ENCODE results near the gene GCK.
"Not testable (repeated sequence)": the region's sequence is repeated elsewhere in the genome, so short reads cannot be mapped to it uniquely, and the experiment has no call there.

GCK gene

DNA sequence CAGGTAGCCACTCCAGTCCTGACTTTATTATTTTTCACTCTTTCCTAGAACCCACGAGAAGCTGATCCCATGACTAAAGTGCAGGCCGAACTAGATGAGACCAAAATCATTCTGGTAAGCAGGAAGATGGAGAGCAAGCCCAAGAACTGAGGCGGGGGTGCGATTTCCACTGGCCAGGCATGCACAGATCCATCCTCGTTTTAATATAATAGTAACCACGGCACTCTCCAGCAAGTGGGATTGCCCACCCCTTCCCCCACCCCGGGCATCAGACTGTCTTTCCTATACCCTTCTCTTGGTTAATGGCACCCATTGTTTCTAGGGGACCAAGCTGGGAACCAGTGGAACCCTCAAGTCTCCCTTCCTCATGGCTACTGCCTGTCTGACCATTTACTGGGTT, 18.8 kb upstream of the GCK start:
- TF ChIP-seq, protein P1, sequence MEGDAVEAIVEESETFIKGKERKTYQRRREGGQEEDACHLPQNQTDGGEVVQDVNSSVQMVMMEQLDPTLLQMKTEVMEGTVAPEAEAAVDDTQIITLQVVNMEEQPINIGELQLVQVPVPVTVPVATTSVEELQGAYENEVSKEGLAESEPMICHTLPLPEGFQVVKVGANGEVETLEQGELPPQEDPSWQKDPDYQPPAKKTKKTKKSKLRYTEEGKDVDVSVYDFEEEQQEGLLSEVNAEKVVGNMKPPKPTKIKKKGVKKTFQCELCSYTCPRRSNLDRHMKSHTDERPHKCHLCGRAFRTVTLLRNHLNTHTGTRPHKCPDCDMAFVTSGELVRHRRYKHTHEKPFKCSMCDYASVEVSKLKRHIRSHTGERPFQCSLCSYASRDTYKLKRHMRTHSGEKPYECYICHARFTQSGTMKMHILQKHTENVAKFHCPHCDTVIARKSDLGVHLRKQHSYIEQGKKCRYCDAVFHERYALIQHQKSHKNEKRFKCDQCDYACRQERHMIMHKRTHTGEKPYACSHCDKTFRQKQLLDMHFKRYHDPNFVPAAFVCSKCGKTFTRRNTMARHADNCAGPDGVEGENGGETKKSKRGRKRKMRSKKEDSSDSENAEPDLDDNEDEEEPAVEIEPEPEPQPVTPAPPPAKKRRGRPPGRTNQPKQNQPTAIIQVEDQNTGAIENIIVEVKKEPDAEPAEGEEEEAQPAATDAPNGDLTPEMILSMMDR (IDR thresholded peaks at IDR 0.05; ENCODE audit: low read depth, low read length), result no peak
- in situ Hi-C loops (cut with HindIII; ENCODE audit: low sequenced_read_pairs), result no loop called here
- no peak for DNase-seq (ENCODE audit: low read depth, low spot score)

DNA sequence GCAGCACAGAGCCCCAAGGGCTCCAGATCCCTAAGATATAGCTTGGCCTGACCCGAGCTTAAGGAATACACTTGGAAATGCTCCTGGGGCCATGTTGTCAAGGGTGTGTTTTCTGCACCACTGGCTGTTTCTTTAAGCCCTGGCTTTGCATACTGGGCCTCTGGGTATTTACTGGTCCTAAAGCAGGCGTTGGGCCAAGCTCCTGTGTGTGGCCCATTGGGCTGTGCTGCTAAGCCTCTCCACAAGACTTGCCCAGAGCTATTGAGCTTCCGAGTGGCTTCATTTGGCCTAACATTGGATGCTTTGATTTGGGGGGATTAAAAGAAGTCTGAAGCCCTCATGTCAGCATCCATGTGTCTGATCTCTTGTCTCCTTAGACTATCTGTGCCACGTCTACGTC, 16.8 kb upstream of the GCK start:
- in situ Hi-C loops (cut with HindIII; ENCODE audit: low sequenced_read_pairs), result no loop called here
- TF ChIP-seq, protein P1 (IDR thresholded peaks at IDR 0.05; ENCODE audit: low read depth, low read length), result no peak
- DNase-seq (ENCODE audit: low read depth, low spot score), result no peak
- no peak overlapping the region for H3K4me3 ChIP-seq (ENCODE audit: low read depth, low read length)

More for the DNA sequence above, 18.8 kb upstream of the GCK start:
- no peak overlapping the region for H3K4me3 ChIP-seq (ENCODE audit: low read depth, low read length)

DNA sequence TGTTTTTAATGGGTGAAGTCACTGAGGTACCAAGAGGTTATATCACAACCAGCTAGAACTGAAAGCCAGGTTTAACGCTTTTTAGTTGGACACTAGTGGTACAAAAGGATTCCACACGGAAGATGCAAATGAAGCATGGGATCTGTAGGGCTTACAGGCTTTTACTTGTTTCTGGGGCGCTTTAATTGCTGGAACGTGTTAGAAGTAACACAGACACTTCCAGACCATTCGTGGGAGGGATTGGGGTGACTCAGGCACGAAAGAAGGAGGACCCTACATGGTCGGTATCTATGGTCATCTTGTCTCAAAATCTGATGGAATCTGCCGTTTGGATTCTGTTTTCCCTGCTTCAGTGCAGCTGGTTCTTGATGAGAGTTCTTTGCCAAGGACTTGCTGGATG, 12.6 kb upstream of the GCK start:
- H3K4me3 ChIP-seq (ENCODE audit: low read depth, low read length), result peak overlapping the region; percentile 98
- in situ Hi-C loops (cut with HindIII; ENCODE audit: low sequenced_read_pairs), result no loop called here
- DNase-seq (ENCODE audit: low read depth, low spot score), result no peak
- TF ChIP-seq, protein P1 (IDR thresholded peaks at IDR 0.05; ENCODE audit: low read depth, low read length), result no peak

DNA sequence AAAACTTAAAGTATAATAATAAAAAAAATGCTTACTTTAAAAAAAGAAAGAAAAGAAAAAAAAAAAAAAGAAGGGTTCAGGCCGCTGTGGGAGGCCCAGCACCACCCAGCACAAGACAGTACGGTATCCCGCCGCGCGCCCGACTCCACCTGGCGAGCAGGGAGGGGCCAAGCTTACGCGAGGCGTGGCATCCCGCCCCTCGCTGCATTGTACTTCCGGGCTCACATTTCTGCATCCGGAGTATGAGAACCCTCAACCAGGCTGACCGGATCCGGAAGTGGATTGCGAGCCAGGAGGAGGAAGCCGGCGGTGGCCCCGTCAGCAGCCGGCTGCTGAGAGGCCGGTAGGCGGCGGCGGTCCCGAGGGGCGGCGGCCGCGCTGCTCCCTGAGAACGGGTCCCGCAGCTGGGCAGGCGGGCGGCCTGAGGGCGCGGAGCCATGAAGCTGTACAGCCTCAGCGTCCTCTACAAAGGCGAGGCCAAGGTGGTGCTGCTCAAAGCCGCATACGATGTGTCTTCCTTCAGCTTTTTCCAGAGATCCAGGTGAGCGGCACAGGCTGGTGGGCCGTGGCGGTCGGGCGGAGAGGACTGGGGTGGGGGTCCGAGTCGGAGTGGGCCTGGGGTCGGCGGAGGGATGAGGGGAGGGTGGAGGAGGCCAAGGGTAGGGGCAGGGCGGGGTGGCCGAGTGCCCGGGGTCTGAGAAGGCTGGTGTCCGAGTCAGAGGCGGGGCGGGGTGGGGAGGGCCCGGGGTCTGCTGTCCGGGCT, 11.6 kb upstream of the GCK start, which contains the start of gene YKT6:
TSS of gene YKT6 (plus strand) at position 280 of the 763 bp plus-strand sequence. CDS start at position 438, 158 bp downstream.
- peak; percentile 95 for DNase-seq (ENCODE audit: low read depth, low spot score)
- in situ Hi-C loops (cut with HindIII; ENCODE audit: low sequenced_read_pairs), result no loop called here
- TF ChIP-seq, protein P1 (IDR thresholded peaks at IDR 0.05; ENCODE audit: low read depth, low read length), result peak; percentile 52
- peak within 1 kb of the TSS; percentile 98 for H3K4me3 ChIP-seq (ENCODE audit: low read depth, low read length)

DNA sequence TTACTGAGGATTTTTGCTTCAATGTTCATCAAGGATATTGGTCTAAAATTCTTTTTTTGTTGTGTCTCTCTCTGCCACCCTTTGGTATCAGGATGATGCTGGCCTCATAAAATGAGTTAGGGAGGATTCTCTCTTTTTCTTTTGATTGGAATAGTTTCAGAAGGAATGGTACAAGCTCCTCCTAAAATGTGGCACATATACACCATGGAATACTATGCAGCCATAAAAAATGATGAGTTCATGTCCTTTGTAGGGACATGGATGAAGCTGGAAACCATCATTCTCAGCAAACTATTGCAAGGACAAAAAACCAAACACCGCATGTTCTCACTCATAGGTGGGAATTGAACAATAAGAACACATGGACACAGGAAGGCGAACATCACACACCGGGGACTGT, 10.9 kb upstream of the GCK start:
- H3K4me3 ChIP-seq (ENCODE audit: low read depth, low read length); DNase-seq (ENCODE audit: low read depth, low spot score); in situ Hi-C loops (cut with HindIII; ENCODE audit: low sequenced_read_pairs): not testable (repeated sequence)

DNA sequence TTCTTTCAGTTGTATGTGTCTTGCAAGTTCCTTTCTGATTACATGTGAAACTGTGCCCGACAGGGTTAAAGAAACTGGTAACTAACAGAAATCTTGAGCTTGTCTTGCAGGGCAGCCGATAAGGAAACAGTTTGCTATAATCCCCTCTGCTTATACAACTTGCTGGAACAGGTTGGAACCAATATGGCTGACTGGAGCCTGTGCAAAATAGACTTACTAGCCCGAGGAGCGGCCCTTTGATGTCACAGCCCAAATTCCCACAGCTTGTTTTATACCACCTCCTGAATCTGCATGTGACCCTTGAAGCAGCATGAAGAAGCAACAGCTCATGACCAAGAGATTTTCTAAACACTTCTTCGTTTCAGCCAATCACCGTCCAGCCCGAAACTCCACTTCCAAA, 8.2 kb upstream of the GCK start:
- in situ Hi-C loops (cut with HindIII; ENCODE audit: low sequenced_read_pairs), result no loop called here
- no peak overlapping the region for H3K4me3 ChIP-seq (ENCODE audit: low read depth, low read length)
- TF ChIP-seq, protein P1 (IDR thresholded peaks at IDR 0.05; ENCODE audit: low read depth, low read length), result no peak
- no peak for DNase-seq (ENCODE audit: low read depth, low spot score)

DNA sequence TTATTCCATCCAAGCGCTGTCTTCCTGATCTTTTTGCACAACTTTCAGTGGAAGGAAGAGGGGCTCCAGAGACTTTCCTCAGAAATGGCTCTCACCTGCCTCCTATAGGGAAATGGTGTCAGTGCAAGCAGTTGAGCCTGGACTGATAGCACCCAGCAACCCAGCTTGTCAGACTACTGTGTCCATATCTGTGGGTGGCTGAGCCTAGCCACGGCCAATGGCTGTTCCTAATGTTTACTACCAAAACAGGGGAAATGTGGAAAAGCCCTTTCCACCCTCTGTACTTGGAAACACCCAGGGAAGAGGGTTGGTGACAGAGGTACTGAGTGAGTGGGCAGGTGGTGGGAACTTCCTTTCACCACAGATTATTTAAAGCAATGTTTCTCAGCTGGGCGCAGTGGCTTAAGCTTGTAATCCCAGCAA, 7.2 kb upstream of the GCK start:
- no peak overlapping the region for H3K4me3 ChIP-seq (ENCODE audit: low read depth, low read length)
- in situ Hi-C loops (cut with HindIII; ENCODE audit: low sequenced_read_pairs), result no loop called here
- DNase-seq (ENCODE audit: low read depth, low spot score), result peak; percentile 54
- TF ChIP-seq, protein P1 (IDR thresholded peaks at IDR 0.05; ENCODE audit: low read depth, low read length), result peak; percentile 87
